Lower leg skin (tissue), 4 donors: ENCODE results near the gene LPIN3. TPM values are rescaled to one million over a fixed set of nuclear protein-coding genes. Genes with fewer than 3 reads are reported as not detected.

Experiments used
- DNase-seq, 2 donors: peaks; one replicate each; pipeline ENCODE4 v3.0.0-alpha.2; 2019; ENCODE audit warnings: low spot score in 2 of 2
- H3K4me3 ChIP-seq: fragments of 200-600 bp; sonication (generic); 2 replicates; pipeline ENCODE4 v1.5.1; 2017; ENCODE audit warnings: mild to moderate bottlenecking, low read depth; ENCODE audit not compliant: poor library complexity, severe bottlenecking
- CTCF ChIP-seq, 3 donors: fragments of 450-650 bp; IDR thresholded peaks; one replicate each; pipeline ENCODE4 v1.5.1; 2016; ENCODE audit warnings: antibody characterized with exemption in 3 of 3, mild to moderate bottlenecking in 3 of 3, moderate library complexity in 2 of 3
- POLR2A ChIP-seq, 2 donors: fragments of 450-650 bp; IDR thresholded peaks; one replicate each; pipeline ENCODE4 v1.6.1; 2016 to 2017; ENCODE audit warnings: antibody characterized with exemption in 2 of 2, mild to moderate bottlenecking in 1 of 2, moderate library complexity in 1 of 2
- WGBS, 2 donors: methylation state at CpG; one replicate each; pipeline ENCODE4 v1.1.5; 2018; 5-methylcytosine and 5-hydroxymethylcytosine counted together
- intact Hi-C: fragments of 100-400 bp; cut with DNase I; formaldehyde crosslinking; loops from one replicate; pipeline ENCODE4 v1.15.0; 2023; ENCODE audit warnings: low total_unique reads
- total RNA-seq, 4 donors: library from RNA; depleted of rRNA; stranded (reverse); fragments of >200 nt; gene quantifications; one replicate each; pipeline ENCODE4 v1.1.0, GENCODE V29; 2016

LPIN3 gene
- total RNA-seq, 4 donors from 2014 or later: 53.3 to 135 (median 66.6) TPM

DNA sequence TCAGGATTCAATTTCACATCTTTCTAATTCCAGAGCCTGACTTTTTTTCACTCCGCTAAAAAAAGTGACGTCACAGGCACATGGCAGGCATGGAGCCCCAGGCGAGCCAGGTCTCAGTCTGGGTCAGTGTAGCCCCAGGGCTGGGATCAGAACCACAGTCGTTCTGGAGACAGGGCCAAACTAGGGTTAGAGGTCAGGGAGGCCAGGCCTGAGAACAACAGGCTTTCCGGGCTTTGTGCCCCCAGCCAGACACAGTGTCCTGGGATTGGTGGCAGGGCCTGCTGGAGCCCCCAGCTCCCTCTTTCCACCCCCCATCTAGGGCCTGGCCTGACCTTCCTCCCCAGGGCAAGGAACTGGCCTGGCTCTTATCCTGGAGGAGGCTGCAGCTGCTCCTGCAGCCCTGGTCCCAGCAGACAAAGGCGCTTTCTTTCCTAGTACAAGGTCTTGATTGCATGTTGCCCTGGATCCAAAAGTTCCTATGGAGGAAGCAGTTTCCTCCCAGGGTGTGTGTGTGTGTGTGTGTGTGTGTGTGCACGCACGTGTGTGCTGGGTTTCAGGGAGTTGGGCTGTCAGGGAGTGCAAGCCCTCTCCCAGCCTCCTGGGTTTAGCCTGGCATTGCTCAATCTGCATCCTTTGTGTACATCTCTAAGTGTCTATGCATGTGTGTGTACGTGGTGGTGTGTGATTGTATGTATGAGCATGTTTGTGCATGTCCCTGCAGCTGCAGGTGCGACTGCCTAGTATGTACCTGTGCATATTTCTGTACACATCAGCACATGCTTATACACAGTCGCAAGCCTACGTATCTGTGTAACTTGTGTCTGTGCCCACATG is 52.5 kb downstream of the LPIN3 start:
- intact Hi-C loops: no loop called here
- H3K4me3 ChIP-seq: no peak overlapping the region
- peak; percentile 55 to 86 for DNase-seq
- 42 to 44% methylated on average over 9 to 12 of the region's 12 CpGs for WGBS, 2 donors
- TF ChIP-seq POLR2A (IDR thresholded peaks at IDR 0.05) (no peak), CTCF (IDR thresholded peaks at IDR 0.05) (no peak)

DNA sequence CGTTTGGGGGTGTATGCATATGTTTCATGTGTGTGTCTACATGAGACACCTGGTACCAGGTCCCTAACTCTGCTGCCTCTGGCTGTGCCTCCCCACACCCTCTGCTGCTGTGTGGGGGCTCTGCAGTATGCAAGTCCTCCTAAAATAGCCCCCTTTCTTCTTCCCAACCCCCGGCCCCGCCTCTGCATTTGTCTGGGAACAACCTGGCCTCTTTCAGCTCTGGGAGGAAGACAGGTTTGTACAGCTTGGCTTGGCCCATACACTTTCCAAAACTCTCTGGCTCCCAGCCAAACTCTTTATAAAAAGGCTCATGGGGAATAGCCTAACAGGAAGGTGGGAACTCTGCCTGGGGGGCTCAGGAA is 53.1 kb downstream of the LPIN3 start:
- peak in 1 of 2 donors; percentile 85 for DNase-seq
- intact Hi-C loops: no loop called here
- TF ChIP-seq CTCF (IDR thresholded peaks at IDR 0.05): no peak
- TF ChIP-seq POLR2A (IDR thresholded peaks at IDR 0.05): no peak
- H3K4me3 ChIP-seq: no peak overlapping the region
- WGBS, 2 donors: 56 to 66% methylated on average over 3 of the region's 3 CpGs

GRCh38 chr20:41394081-41394480 is 53.5 kb downstream of the LPIN3 start:
- TF ChIP-seq POLR2A (IDR thresholded peaks at IDR 0.05) (no peak), CTCF (IDR thresholded peaks at IDR 0.05) (no peak)
- no peak overlapping the region for H3K4me3 ChIP-seq
- intact Hi-C loops: no loop called here
- peak in 1 of 2 donors; percentile 84 for DNase-seq
- 79 to 82% methylated on average over 2 of the region's 2 CpGs for WGBS, 2 donors

- WGBS, 2 donors: 65 to 73% methylated on average over 9 of the region's 9 CpGs
- DNase-seq: peak in 1 of 2 donors; percentile 77
- TF ChIP-seq CTCF (IDR thresholded peaks at IDR 0.05) (no peak), POLR2A (IDR thresholded peaks at IDR 0.05) (no peak)
- no peak overlapping the region for H3K4me3 ChIP-seq
- intact Hi-C loops: no loop called here
Measured at GRCh38 chr20:41394931-41395666, 54.5 kb downstream of the LPIN3 start.

- no peak overlapping the region for H3K4me3 ChIP-seq
- peak in 1 of 2 donors; percentile 81 for DNase-seq
- WGBS, 2 donors: 56 to 57% methylated on average over 18 of the region's 18 CpGs
- intact Hi-C loops: no loop called here
- TF ChIP-seq POLR2A (IDR thresholded peaks at IDR 0.05) (no peak), CTCF (IDR thresholded peaks at IDR 0.05) (no peak)
Measured at GRCh38 chr20:41395667-41396664, 55.3 kb downstream of the LPIN3 start.
